Left ventricle myocardium superior (tissue), 1 donor: ENCODE data around the gene RPS4Y1. TPM values are rescaled to one million over a fixed set of nuclear protein-coding genes. Genes with fewer than 3 reads are reported as not detected.
"Not testable (repeated sequence)": the region's sequence is repeated elsewhere in the genome, so short reads cannot be mapped to it uniquely, and the experiment has no call there.

Experiments
- ATAC-seq: fragments of 200-7000 bp; cut with Tn5 transposase; one replicate; pipeline ENCODE4 v1.9.1; 2020; ENCODE audit warnings: mild to moderate bottlenecking, moderate library complexity
- DNase-seq: peaks from one replicate; pipeline ENCODE4 v3.0.0-alpha.2; 2020
- intact Hi-C: fragments of 100-400 bp; cut with micrococcal nuclease; formaldehyde crosslinking; loops from one replicate; pipeline ENCODE4 v1.11.0; 2022
- long read RNA-seq: library from polyadenylated mRNA; unstranded; transcript quantifications from one replicate; pipeline ENCODE4 v2.0.0, GENCODE V29; 2021
- total RNA-seq: library from RNA; stranded (reverse); fragmentation: NEBNext Ultra II Directional; extraction: Animal tissue kit (Norgen Biotek cat#: 25700); gene quantifications from one replicate; pipeline ENCODE4 v1.2.1, GENCODE V29; 2021
- donor health status: DM: no; HTN: yes; CAD: no; lungs with severe emphysema.

RPS4Y1 gene
- 187 TPM for total RNA-seq
- long read RNA-seq, transcript RPS4Y1-201 (7 exons, 1,305 nt) = major isoform, 183 of 199 reads
- long read RNA-seq, partial matches to known transcripts = 14 of 199 reads
- long read RNA-seq, other reads (novel, unspliced or antisense) = 0 of 199 reads

GRCh38 chrY:2841471-2841893, at the start of gene RPS4Y1:
Gene RPS4Y1 (plus strand): TSS chrY:2841602. CDS start chrY:2841625, 23 bp downstream.
- peak; percentile 25 for DNase-seq
- ATAC-seq = peak; percentile 78
- intact Hi-C loops = no loop called here

- intact Hi-C loops = no loop called here
- no peak for DNase-seq
Observed at GRCh38 chrY:2796977-2797523, 44.4 kb upstream of the RPS4Y1 start.

GRCh38 chrY:2797991-2798390, 43.4 kb upstream of the RPS4Y1 start:
- intact Hi-C loops = no loop called here
- DNase-seq = no peak
- ATAC-seq = no peak

More at GRCh38 chrY:2796977-2797523, 44.4 kb upstream of the RPS4Y1 start:
- ATAC-seq = no peak

- DNase-seq (no peak), ATAC-seq (no peak)
- intact Hi-C loops = no loop called here
Observed at GRCh38 chrY:2800246-2800645, 41.2 kb upstream of the RPS4Y1 start.

- intact Hi-C loops, DNase-seq, ATAC-seq: not testable (repeated sequence)
Observed at GRCh38 chrY:2817146-2817896, 24.1 kb upstream of the RPS4Y1 start.

- ATAC-seq = no peak
- DNase-seq = no peak
- intact Hi-C loops = no loop called here
Observed at GRCh38 chrY:2824471-2824870, 16.9 kb upstream of the RPS4Y1 start.

GRCh38 chrY:2828497-2828896, 12.9 kb upstream of the RPS4Y1 start:
- intact Hi-C loops = no loop called here
- DNase-seq (no peak), ATAC-seq (no peak)

- intact Hi-C loops = no loop called here
- ATAC-seq (no peak), DNase-seq (no peak)
Observed at GRCh38 chrY:2835230-2835629, 6.2 kb upstream of the RPS4Y1 start.

GRCh38 chrY:2837078-2837477, 4.3 kb upstream of the RPS4Y1 start:
- DNase-seq = no peak
- ATAC-seq = no peak
- intact Hi-C loops = no loop called here

- intact Hi-C loops = no loop called here
- DNase-seq = no peak
- ATAC-seq = no peak
Observed at GRCh38 chrY:2837932-2838331, 3.5 kb upstream of the RPS4Y1 start.

- intact Hi-C loops = no loop called here
- ATAC-seq (no peak), DNase-seq (no peak)
Observed at GRCh38 chrY:2846791-2847190, 5.4 kb downstream of the RPS4Y1 start.

GRCh38 chrY:2848384-2848783, 7.0 kb downstream of the RPS4Y1 start:
- ATAC-seq (no peak), DNase-seq (no peak)
- intact Hi-C loops = no loop called here

GRCh38 chrY:2849368-2849767, 8.0 kb downstream of the RPS4Y1 start:
- DNase-seq (no peak), ATAC-seq (no peak)
- intact Hi-C loops = no loop called here

GRCh38 chrY:2854145-2854774, 12.9 kb downstream of the RPS4Y1 start:
- ATAC-seq = no peak
- intact Hi-C loops = no loop called here
- DNase-seq = no peak

GRCh38 chrY:2857068-2857467, 15.7 kb downstream of the RPS4Y1 start:
- no peak for DNase-seq
- ATAC-seq = no peak
- intact Hi-C loops = no loop called here

- intact Hi-C loops = no loop called here
- DNase-seq (no peak), ATAC-seq (no peak)
Observed at GRCh38 chrY:2857686-2858085, 16.3 kb downstream of the RPS4Y1 start.

GRCh38 chrY:2859782-2860181, 18.4 kb downstream of the RPS4Y1 start:
- DNase-seq (no peak), ATAC-seq (no peak)
- intact Hi-C loops = no loop called here

- no peak for DNase-seq
- no peak for ATAC-seq
- intact Hi-C loops = no loop called here
Observed at GRCh38 chrY:2860511-2860910, 19.1 kb downstream of the RPS4Y1 start.

GRCh38 chrY:2866581-2866980, 25.2 kb downstream of the RPS4Y1 start:
- ATAC-seq = no peak
- intact Hi-C loops = no loop called here
- no peak for DNase-seq

- peak; percentile 59 for DNase-seq
- intact Hi-C loops = no loop called here
- peak; percentile 92 for ATAC-seq
Observed at GRCh38 chrY:2867469-2867868, 26.1 kb downstream of the RPS4Y1 start.
